ENCODE results near the gene PARN.

DNA sequence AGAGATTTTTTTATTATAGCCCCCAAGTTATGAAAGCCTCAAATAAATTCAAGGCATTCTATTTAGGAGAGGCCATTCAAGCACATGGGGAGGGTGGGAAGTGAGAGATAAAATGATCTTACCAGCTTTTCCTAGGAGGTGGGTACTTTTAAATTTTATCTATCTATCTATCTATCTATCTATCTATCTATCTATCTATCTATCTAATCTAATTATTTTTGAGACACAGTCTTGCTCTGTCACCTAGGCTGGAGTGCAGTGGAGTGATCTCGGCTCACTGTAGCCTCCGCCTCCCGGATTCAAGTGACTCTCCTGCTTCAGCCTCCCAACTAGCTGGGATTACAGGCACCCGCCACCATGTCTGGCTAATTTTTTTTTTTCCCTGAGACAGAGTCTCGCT, 182.3 kb downstream of the PARN start:
- no peak for TF ChIP-seq EP300 (conservative IDR thresholded peaks at IDR 0.05; ENCODE audit: poor library complexity, severe bottlenecking)
- no peak for TF ChIP-seq RAD21 (conservative IDR thresholded peaks at IDR 0.05)
- no peak for TF ChIP-seq SMC3 (conservative IDR thresholded peaks at IDR 0.05; ENCODE audit: poor library complexity)

Measured in neural cell (in vitro differentiated cells).